Astrocyte (in vitro differentiated cells and primary cell): ENCODE data around the gene AGO4.

Experiments used
- CTCF ChIP-seq: IDR thresholded peaks from 2 replicates; pipeline ENCODE4 v1.5.1; 2011; ENCODE audit warnings: low read depth, mild to moderate bottlenecking, inconsistent platforms, low read length, moderate library complexity; ENCODE audit not compliant: insufficient read depth
- EZH2 ChIP-seq: IDR thresholded peaks from 2 replicates; pipeline ENCODE4 v1.6.1; 2012; ENCODE audit warnings: mild to moderate bottlenecking, low read length, inconsistent platforms; ENCODE audit not compliant: insufficient read depth

DNA sequence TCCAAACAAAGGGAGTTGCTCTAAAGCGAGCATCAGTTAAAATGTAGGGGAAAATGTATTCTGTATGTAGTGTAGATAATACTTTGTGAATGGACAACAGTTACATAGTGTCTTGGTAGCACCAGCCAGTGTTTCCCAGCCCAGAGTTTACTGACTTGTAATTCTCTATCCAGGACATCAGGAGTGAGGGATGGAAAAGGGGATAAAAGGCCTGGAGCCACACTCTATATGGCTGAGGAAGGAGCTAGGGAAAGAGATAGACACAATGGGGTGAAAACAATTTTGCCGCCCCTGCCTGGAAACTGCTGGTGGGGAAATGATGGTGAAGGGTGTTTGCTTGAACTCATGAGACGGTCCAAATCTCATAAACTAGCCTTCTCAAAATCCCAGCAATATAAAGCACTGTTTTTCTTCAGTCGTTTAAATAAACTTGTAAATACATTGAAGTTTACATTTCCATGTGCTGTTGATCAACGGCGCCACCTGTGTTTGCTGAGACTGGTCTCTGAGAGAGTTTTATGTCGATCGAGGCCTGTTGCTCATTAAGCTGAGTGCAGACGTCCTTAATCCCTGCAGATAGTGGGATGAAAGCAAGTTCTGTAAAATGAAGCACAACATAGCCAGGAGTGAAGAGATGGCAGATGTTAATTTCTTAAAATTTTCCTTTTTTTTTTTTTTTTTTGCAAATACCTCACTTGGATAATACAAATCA, 47.3 kb downstream of the AGO4 start:
- TF ChIP-seq CTCF (no peak), EZH2 (no peak)
